ENCODE data around the gene LEPROT.
A peak's percentile ranks its signal among the peaks of the same experiment; 100 is the strongest.
"Not testable (repeated sequence)": the region's sequence is repeated elsewhere in the genome, so short reads cannot be mapped to it uniquely, and the experiment has no call there.

LEPROT gene

GRCh38 chr1:65444128-65444640, 23.7 kb downstream of the LEPROT start:
- Histone ChIP-seq H2BK5ac (ENCODE audit: low read depth, low read length, poor library complexity, severe bottlenecking) (no peak overlapping the region), H3K23ac (ENCODE audit: low read length in 2 of 2) (no peak overlapping the region), H2BK12ac (ENCODE audit: low read length in 2 of 2) (no peak overlapping the region), H2BK15ac (ENCODE audit: low read depth, poor library complexity, severe bottlenecking) (no peak overlapping the region), H3K18ac (ENCODE audit: low read depth in 1 of 2, low read length in 2 of 2) (no peak overlapping the region), H3K4ac (ENCODE audit: low read depth in 1 of 2, low read length in 2 of 2) (peak overlapping the region in 1 of 2 experiments; percentile 28), H3K9ac (ENCODE audit: low read length) (no peak overlapping the region), H2AK5ac (ENCODE audit: low read length, severe bottlenecking) (no peak overlapping the region), H3K79me1 (replicated peaks; ENCODE audit: low read length, poor library complexity, severe bottlenecking) (peaks cover 3% of the 10 kb centered on the region), H2AFZ (ENCODE audit: low read depth, low read length) (no peak overlapping the region), H2BK120ac (ENCODE audit: low read depth, low read length) (no peak overlapping the region), H3K14ac (ENCODE audit: low read length in 2 of 2) (no peak overlapping the region), H3K27ac (ENCODE audit: low read length, poor library complexity, severe bottlenecking) (no peak overlapping the region), H3K36me3 (ENCODE audit: control insufficient read depth in 1 of 2, insufficient read depth in 2 of 2, low read depth in 1 of 2, low read length in 2 of 2) (no peaks in the 10 kb centered on the region), H3K4me1 (ENCODE audit: control insufficient read depth, insufficient read depth, low read depth, low read length) (peaks cover 3% of the 10 kb centered on the region), H3K4me3 (ENCODE audit: insufficient read depth in 1 of 2, low read depth in 1 of 2, low read length in 2 of 2) (no peak overlapping the region), H4K8ac (ENCODE audit: low read length) (no peak overlapping the region), H4K91ac (ENCODE audit: low read length) (no peak overlapping the region), H3K27me3 (ENCODE audit: control insufficient read depth in 1 of 2, insufficient read depth in 1 of 2, low read length in 2 of 2) (no peaks in the 10 kb centered on the region), H3K9me3 (ENCODE audit: control insufficient read depth, low read length) (no peaks in the 10 kb centered on the region), H3K4me2 (ENCODE audit: low read length, poor library complexity, severe bottlenecking) (no peak overlapping the region)
- 53% methylated on average over 3 of the region's 5 CpGs for WGBS
- no peak for DNase-seq

- H4K91ac ChIP-seq (ENCODE audit: low read length), result no peak overlapping the region
- WGBS, result 100% methylated on average over 1 of the region's 1 CpG
- H2BK5ac ChIP-seq (ENCODE audit: low read depth, low read length, poor library complexity, severe bottlenecking), result no peak overlapping the region
- no peak overlapping the region for H2BK15ac ChIP-seq (ENCODE audit: low read depth, poor library complexity, severe bottlenecking)
- no peak overlapping the region for H3K9ac ChIP-seq (ENCODE audit: low read length)
- H3K27ac ChIP-seq (ENCODE audit: low read length, poor library complexity, severe bottlenecking), result no peak overlapping the region
- H3K79me1 ChIP-seq (replicated peaks; ENCODE audit: low read length, poor library complexity, severe bottlenecking), result peaks cover 6% of the 10 kb centered on the region
- no peak overlapping the region for H3K23ac ChIP-seq (ENCODE audit: low read length in 2 of 2)
- H2AFZ ChIP-seq (ENCODE audit: low read depth, low read length), result no peak overlapping the region
- peaks cover 6% of the 10 kb centered on the region for H3K4me1 ChIP-seq (ENCODE audit: control insufficient read depth, insufficient read depth, low read depth, low read length)
- H3K27me3 ChIP-seq (ENCODE audit: control insufficient read depth in 1 of 2, insufficient read depth in 1 of 2, low read length in 2 of 2), result no peaks in the 10 kb centered on the region
- no peak overlapping the region for H3K4me3 ChIP-seq (ENCODE audit: insufficient read depth in 1 of 2, low read depth in 1 of 2, low read length in 2 of 2)
- H3K14ac ChIP-seq (ENCODE audit: low read length in 2 of 2), result no peak overlapping the region
- no peak overlapping the region for H3K18ac ChIP-seq (ENCODE audit: low read depth in 1 of 2, low read length in 2 of 2)
- H2AK5ac ChIP-seq (ENCODE audit: low read length, severe bottlenecking), result no peak overlapping the region
- H2BK120ac ChIP-seq (ENCODE audit: low read depth, low read length), result no peak overlapping the region
- H4K8ac ChIP-seq (ENCODE audit: low read length), result no peak overlapping the region
- no peaks in the 10 kb centered on the region for H3K9me3 ChIP-seq (ENCODE audit: control insufficient read depth, low read length)
- no peak for DNase-seq
- H3K4me2 ChIP-seq (ENCODE audit: low read length, poor library complexity, severe bottlenecking), result no peak overlapping the region
- no peak overlapping the region for H2BK12ac ChIP-seq (ENCODE audit: low read length in 2 of 2)
- no peak overlapping the region for H3K4ac ChIP-seq (ENCODE audit: low read depth in 1 of 2, low read length in 2 of 2)
- H3K36me3 ChIP-seq (ENCODE audit: control insufficient read depth in 1 of 2, insufficient read depth in 2 of 2, low read depth in 1 of 2, low read length in 2 of 2), result no peaks in the 10 kb centered on the region
These were observed 25.4 kb downstream of the LEPROT start for GRCh38 chr1:65445837-65446236.

- Histone ChIP-seq H3K4me1 (ENCODE audit: control insufficient read depth, insufficient read depth, low read depth, low read length) (peaks cover 6% of the 10 kb centered on the region), H4K8ac (ENCODE audit: low read length) (peak overlapping the region; percentile 69), H2BK15ac (ENCODE audit: low read depth, poor library complexity, severe bottlenecking) (peak overlapping the region; percentile 80), H2AFZ (ENCODE audit: low read depth, low read length) (no peak overlapping the region), H4K91ac (ENCODE audit: low read length) (peak overlapping the region; percentile 80), H3K4me2 (ENCODE audit: low read length, poor library complexity, severe bottlenecking) (no peak overlapping the region), H3K27me3 (ENCODE audit: control insufficient read depth in 1 of 2, insufficient read depth in 1 of 2, low read length in 2 of 2) (no peaks in the 10 kb centered on the region), H2AK5ac (ENCODE audit: low read length, severe bottlenecking) (no peak overlapping the region), H3K9me3 (ENCODE audit: control insufficient read depth, low read length) (no peaks in the 10 kb centered on the region), H3K18ac (ENCODE audit: low read depth in 1 of 2, low read length in 2 of 2) (peak overlapping the region in 1 of 2 experiments; percentile 21), H3K9ac (ENCODE audit: low read length) (no peak overlapping the region), H3K14ac (ENCODE audit: low read length in 2 of 2) (no peak overlapping the region), H3K4me3 (ENCODE audit: insufficient read depth in 1 of 2, low read depth in 1 of 2, low read length in 2 of 2) (no peak overlapping the region), H3K23ac (ENCODE audit: low read length in 2 of 2) (no peak overlapping the region), H2BK120ac (ENCODE audit: low read depth, low read length) (no peak overlapping the region), H3K27ac (ENCODE audit: low read length, poor library complexity, severe bottlenecking) (no peak overlapping the region), H3K4ac (ENCODE audit: low read depth in 1 of 2, low read length in 2 of 2) (no peak overlapping the region), H3K79me1 (replicated peaks; ENCODE audit: low read length, poor library complexity, severe bottlenecking) (peaks cover 3% of the 10 kb centered on the region), H2BK5ac (ENCODE audit: low read depth, low read length, poor library complexity, severe bottlenecking) (no peak overlapping the region), H3K36me3 (ENCODE audit: control insufficient read depth in 1 of 2, insufficient read depth in 2 of 2, low read depth in 1 of 2, low read length in 2 of 2) (no peaks in the 10 kb centered on the region), H2BK12ac (ENCODE audit: low read length in 2 of 2) (no peak overlapping the region)
- no peak for DNase-seq
- 92% methylated on average over 3 of the region's 4 CpGs for WGBS
These were observed 28.9 kb downstream of the LEPROT start for GRCh38 chr1:65449214-65449823.

GRCh38 chr1:65455678-65456077, 35.2 kb downstream of the LEPROT start:
- not testable (repeated sequence) for H3K9me3 ChIP-seq (ENCODE audit: control insufficient read depth, low read length); H3K4me2 ChIP-seq (ENCODE audit: low read length, poor library complexity, severe bottlenecking); H2AFZ ChIP-seq (ENCODE audit: low read depth, low read length); H4K91ac ChIP-seq (ENCODE audit: low read length); H3K14ac ChIP-seq (ENCODE audit: low read length in 2 of 2); H3K27ac ChIP-seq (ENCODE audit: low read length, poor library complexity, severe bottlenecking); H3K27me3 ChIP-seq (ENCODE audit: control insufficient read depth in 1 of 2, insufficient read depth in 1 of 2, low read length in 2 of 2); H3K23ac ChIP-seq (ENCODE audit: low read length in 2 of 2); H3K4ac ChIP-seq (ENCODE audit: low read depth in 1 of 2, low read length in 2 of 2); H4K8ac ChIP-seq (ENCODE audit: low read length); H2BK120ac ChIP-seq (ENCODE audit: low read depth, low read length); H2BK12ac ChIP-seq (ENCODE audit: low read length in 2 of 2); DNase-seq; H2AK5ac ChIP-seq (ENCODE audit: low read length, severe bottlenecking); H2BK5ac ChIP-seq (ENCODE audit: low read depth, low read length, poor library complexity, severe bottlenecking); H3K9ac ChIP-seq (ENCODE audit: low read length); H3K36me3 ChIP-seq (ENCODE audit: control insufficient read depth in 1 of 2, insufficient read depth in 2 of 2, low read depth in 1 of 2, low read length in 2 of 2); H3K4me3 ChIP-seq (ENCODE audit: insufficient read depth in 1 of 2, low read depth in 1 of 2, low read length in 2 of 2); H3K18ac ChIP-seq (ENCODE audit: low read depth in 1 of 2, low read length in 2 of 2); H2BK15ac ChIP-seq (ENCODE audit: low read depth, poor library complexity, severe bottlenecking); H3K79me1 ChIP-seq (replicated peaks; ENCODE audit: low read length, poor library complexity, severe bottlenecking); H3K4me1 ChIP-seq (ENCODE audit: control insufficient read depth, insufficient read depth, low read depth, low read length)
- WGBS, result 85% methylated on average over 9 of the region's 10 CpGs
